RPMI7951 (cell line): ENCODE results near the gene PIGN. TPM values are rescaled to one million over a fixed set of nuclear protein-coding genes. Genes with fewer than 3 reads are reported as not detected.
"Not testable (repeated sequence)": the region's sequence is repeated elsewhere in the genome, so short reads cannot be mapped to it uniquely, and the experiment has no call there.

Source experiments
- DNase-seq: peaks from one replicate; pipeline ENCODE4 v3.0.0-alpha.2; 2012; ENCODE audit warnings: low read depth
- total RNA-seq: library from RNA; depleted of rRNA; stranded (reverse); fragments of >200 nt; shearing (Covaris generic); gene quantifications from 2 replicates; pipeline ENCODE4 v1.2.3, GENCODE V29; 2014

The PIGN gene
- total RNA-seq, 1 experiment from 2014 or later: 19.9 TPM

- DNase-seq: no peak
These were observed 126.0 kb downstream of the PIGN start for GRCh38 chr18:62060820-62061219.

GRCh38 chr18:62054929-62055498, 131.8 kb downstream of the PIGN start:
- no peak for DNase-seq

DNA sequence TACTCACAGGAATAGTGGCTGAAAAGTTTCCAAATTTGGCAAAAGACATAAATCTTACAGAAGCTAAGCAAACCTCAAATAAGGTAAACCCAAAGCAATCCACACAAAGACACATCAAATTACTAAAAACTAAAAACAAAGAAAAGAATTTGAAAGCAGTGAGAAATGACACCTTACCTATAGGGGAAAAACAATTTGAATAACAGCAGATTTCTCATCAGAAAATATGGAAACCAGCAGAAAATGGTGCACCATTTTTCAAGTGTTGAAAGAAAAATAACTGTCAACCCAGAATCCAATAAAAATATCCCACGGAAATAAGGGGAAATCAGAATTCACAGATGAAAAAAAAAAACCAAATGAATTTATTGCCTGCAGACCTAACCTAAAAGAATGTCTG, 138.6 kb downstream of the PIGN start:
- no peak for DNase-seq

- no peak for DNase-seq
These were observed 141.5 kb downstream of the PIGN start for GRCh38 chr18:62045316-62045715.

DNA sequence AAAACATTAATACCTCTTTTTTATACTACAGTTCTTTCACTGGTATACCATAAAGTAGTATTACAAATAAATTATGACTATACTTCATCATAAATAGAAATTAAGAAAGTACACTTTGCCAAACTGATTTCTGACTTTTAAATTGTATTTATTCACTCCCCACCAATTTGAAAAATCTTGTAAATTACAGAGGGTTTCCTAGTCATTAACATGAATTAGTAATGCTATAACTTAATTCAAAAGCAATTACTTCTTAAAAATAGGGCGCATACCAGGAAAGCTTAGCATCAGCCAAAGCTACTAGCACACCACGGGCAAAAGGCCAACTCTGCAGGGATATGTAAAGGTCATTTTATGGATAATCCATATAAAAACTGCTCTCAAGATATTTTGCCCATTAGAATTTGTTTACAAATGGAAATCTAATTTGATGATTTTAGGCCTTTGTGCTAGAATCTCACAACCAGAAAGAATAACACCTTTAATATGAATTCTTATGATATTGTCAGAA, 142.3 kb downstream of the PIGN start:
- no peak for DNase-seq

DNA sequence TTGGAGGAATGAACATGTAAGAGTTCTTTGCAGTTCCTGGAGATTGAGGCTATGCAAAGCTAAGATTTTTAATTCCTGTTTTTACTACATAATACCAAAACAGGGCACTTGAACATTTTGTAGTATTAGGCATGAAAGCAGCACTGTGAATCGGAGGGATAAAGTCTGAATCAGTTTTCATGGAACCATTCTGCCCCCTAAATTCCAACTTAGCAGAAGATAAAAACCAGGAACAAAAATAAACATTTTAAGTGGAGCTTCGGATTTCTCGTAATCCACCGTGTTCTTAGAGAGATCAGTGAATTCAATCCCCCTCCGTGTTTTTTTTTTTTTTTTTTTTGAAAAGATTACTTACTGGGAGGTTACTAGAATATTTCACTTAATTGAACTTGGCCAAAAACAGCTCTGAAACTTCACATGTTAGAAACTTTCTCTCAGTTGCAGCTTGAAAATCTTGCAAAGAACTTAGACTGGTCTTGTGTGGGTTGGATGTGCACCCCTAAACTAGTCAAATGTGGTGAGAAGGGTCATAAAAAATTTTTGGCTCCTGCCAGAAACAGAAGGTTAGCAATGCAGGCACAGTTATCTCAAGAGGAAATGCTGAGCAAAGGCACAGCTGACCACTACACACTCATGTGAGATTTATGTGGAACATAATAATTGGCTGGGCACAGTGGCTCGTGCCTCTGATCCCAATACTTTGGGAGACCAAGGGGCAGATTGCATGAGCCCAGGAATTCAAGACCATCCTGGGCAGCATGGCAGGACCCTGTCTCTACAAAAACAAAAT, 148.7 kb downstream of the PIGN start:
- no peak for DNase-seq

- DNase-seq: no peak
These were observed 149.7 kb downstream of the PIGN start for GRCh38 chr18:62037012-62037742.

DNA sequence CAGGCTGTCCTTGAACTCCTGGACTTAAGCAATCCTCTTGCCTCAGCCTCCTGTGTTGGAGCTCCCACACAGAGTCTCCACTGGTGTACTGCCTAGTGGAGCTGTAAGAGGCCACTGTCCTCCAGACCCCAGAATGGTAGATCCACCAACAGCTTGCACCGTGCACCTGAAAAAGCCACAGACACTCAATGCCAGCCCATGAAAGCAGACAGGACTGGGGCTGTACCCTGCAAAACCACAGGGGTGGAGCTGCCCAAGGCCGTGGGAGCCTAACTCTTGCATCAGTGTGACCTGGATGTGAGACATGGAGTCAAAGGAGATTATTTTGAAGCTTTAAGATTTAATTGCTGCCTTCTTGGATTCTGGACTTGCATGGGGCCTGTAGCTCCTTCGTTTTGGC, 152.6 kb downstream of the PIGN start:
- not testable (repeated sequence) for DNase-seq

- no peak for DNase-seq
These were observed 153.1 kb downstream of the PIGN start for GRCh38 chr18:62033756-62034155.

DNA sequence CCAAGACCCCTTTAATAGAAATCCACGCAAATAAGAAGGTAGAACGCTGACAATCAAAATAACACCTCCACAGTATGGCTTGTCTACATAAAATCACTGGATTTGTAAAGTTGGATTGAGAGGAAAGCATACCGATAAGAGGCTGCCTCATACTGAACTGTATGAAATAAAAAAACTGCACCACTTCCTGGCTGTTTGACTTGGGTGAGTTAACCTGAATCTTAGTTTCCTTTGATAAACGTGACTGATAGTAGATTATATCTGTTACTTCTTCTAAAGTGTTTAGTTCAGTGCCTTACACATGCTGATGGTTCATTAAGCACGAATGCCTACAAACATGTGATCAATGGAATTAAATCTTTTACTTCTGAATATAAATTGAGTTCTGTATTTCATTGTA, 153.6 kb downstream of the PIGN start:
- DNase-seq: no peak

GRCh38 chr18:62030091-62030985, 156.5 kb downstream of the PIGN start:
- peak; percentile 95 for DNase-seq

GRCh38 chr18:62028715-62029114, 158.1 kb downstream of the PIGN start:
- no peak for DNase-seq

GRCh38 chr18:62027914-62028520, 158.8 kb downstream of the PIGN start:
- no peak for DNase-seq

DNA sequence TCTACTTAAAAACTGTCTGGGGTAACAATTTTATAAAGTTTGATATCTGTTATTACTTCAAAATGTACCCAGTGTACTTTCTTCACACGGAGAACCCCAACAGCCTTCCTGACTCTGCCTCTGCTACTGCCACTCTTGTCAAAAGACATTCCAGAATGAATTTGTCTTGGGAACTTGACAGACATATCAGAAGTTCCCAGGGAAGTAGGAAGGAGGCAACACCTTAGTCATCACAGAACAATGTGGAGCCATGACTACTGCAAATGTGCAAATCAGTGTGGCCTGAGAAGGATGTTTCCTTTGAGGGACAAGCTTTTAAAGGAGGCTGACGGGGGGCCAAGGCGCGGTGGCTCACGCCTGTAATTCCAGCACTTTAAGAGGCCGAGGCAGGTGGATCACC, 160.3 kb downstream of the PIGN start:
- DNase-seq: peak; percentile 81

DNA sequence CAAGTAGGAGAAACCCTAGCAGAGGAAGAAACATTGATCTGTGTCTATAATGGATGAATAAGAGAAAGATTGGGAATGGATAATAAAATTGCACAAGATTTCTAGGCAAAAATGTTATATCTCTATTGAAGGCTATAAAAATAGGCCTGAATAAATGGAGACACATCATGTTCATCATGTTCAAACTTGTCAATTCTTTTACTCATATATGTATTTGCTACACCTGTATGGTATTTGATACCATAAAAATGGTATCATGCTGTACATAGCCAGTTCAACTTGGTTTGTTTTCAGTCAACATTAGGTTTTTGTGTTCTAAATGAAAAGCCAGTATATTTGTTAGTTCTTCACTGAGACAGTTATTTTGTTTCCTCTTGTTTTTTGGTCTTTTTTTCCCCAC, 161.9 kb downstream of the PIGN start:
- DNase-seq: no peak

- DNase-seq: no peak
These were observed 163.3 kb downstream of the PIGN start for GRCh38 chr18:62023536-62023935.

DNA sequence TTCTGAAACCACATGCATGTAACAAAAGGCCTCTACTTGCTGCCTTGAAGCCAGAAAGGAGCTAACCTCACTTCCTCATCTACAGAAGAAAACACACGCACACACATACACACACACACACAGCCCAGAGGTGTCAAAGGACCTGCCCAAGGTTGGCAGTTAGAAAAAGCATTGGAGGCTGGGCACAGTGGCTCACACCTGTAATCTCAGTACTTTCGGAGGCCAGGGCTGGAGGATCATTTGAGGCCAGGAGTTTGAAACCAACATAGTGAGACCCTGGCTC, 168.2 kb downstream of the PIGN start:
- DNase-seq: no peak

DNA sequence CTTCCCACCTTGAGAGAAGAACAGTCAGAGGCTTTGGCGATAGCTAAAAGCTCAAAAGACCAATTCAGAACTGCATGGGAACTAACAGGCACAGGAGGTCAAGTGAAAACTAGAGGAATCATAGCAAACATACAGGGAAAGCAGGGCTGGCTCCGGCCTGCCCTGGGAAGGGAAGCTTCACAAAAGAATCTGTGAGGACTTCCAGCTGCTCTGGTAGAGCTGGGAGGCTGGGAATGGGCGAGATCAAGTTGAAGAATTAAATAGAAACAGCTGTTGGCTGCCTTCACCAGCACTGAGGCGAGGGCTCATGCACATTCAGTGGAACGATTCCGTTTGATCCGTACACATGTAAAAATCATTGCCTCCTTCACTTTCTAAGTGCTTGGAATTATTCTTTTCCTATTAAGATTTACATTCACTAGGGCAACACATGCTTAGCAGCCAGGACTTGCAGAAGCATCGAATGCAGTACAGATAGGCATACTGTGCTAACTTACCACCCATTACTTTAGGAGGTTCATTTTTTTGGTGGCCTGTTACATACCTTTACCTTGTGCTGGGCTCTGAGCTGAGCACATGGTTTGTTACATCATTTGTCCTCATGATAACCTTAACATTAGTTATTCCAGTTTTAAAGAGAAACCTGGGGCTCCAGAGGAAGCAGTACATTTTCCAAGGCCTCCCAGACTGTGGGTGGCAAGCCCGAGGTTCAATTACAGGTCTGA, 168.7 kb downstream of the PIGN start:
- DNase-seq: peak; percentile 98

- DNase-seq: peak; percentile 50
These were observed 169.2 kb downstream of the PIGN start for GRCh38 chr18:62017618-62018017.

GRCh38 chr18:62011416-62011815, 175.4 kb downstream of the PIGN start:
- DNase-seq: no peak

- no peak for DNase-seq
These were observed 177.3 kb downstream of the PIGN start for GRCh38 chr18:62009521-62009920.
